ENCODE measurements around the gene ONECUT1. TPM values are rescaled to one million over a fixed set of nuclear protein-coding genes. Genes with fewer than 3 reads are reported as not detected.

The ONECUT1 gene
- total RNA-seq, 1 donor from 2014 or later, result not detected

DNA sequence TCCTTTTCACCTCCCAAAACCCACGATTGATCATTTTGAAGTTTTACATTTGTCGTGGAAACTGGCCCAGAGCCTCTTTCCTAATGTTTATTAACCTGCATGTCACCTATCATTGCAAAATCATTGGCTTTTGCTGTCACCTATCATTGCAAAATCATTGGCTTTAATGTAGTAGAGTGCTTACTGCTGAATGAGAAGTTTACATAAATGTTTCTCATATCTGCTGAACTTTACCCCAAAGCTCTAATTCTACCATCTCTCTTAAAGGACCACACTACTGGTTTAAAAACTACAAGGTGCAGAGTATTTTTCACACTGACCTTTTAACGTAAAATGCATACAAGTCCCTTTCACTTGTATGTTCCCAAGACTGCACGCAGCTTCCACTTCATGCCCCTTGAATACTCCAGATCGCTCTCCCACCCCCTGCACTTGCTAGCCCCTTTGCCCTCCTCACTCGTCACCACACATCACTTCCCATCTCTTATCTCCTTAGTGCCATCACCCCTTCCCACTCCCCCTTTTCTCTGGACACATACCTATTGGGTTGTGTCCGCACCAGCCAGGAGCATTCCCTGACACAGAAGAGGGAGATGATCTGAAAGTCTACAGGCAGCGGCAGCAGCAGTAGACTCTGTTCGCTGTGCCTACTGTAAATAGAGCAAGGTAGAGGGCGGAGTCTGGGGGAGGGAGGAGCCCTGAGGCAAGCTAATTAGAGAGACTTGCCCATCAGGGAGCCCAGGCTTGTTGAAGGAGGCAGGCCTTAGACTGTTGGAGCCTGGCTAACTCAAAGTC is 80.8 kb downstream of the ONECUT1 start:
- H3K9ac ChIP-seq (ENCODE audit: low read depth in 1 of 3, low read length in 3 of 3), result no peak overlapping the region
- no peaks in the 10 kb centered on the region for H3K9me3 ChIP-seq (ENCODE audit: control insufficient read depth in 3 of 3, low read length in 3 of 3)
- H3K36me3 ChIP-seq (ENCODE audit: control insufficient read depth in 3 of 3, insufficient read depth in 3 of 3, low read length in 3 of 3), result no peaks in the 10 kb centered on the region
- H3K4me3 ChIP-seq (ENCODE audit: low read length in 3 of 3), result no peak overlapping the region
- H3K27ac ChIP-seq (ENCODE audit: low read depth, low read length), result no peak overlapping the region
- H3K4me1 ChIP-seq (ENCODE audit: control insufficient read depth in 3 of 3, insufficient read depth in 3 of 3, low read length in 3 of 3), result no peaks in the 10 kb centered on the region
- H3K27me3 ChIP-seq (ENCODE audit: control insufficient read depth in 3 of 3, insufficient read depth in 3 of 3, low read length in 3 of 3), result no peaks in the 10 kb centered on the region

Other genes starting within 250 kb of the ONECUT1 start
- gene ARPP19, start 221.3 kb downstream of the ONECUT1 start, total RNA-seq, result 69.9 TPM
- 24.5 TPM for gene ATOSA, start 110.9 kb downstream of the ONECUT1 start, total RNA-seq

Data from skeletal muscle tissue (tissue), 4 donors.